HG03280 (cell line): ENCODE measurements around the gene AGAP3.

ENCODE experiments used
- ATAC-seq: cut with Tn5 transposase; IDR thresholded peaks from one replicate; pipeline ENCODE4 v1.9.1; 2021; ENCODE audit warnings: mild to moderate bottlenecking, moderate library complexity; ENCODE audit not compliant: unreplicated experiment

AGAP3 gene

GRCh38 chr7:151134743-151135524 lies 48.7 kb downstream of the AGAP3 start:
- ATAC-seq = no peak

- no peak for ATAC-seq
Observed at GRCh38 chr7:151135525-151135845, 49.2 kb downstream of the AGAP3 start.

GRCh38 chr7:151135866-151136843 lies 49.9 kb downstream of the AGAP3 start:
- ATAC-seq = no peak

- ATAC-seq = no peak
Observed at GRCh38 chr7:151137076-151137675, 50.9 kb downstream of the AGAP3 start.

- no peak for ATAC-seq
Observed at GRCh38 chr7:151137791-151138152, 51.5 kb downstream of the AGAP3 start.

GRCh38 chr7:151138153-151138851 lies 52.0 kb downstream of the AGAP3 start:
- no peak for ATAC-seq

- no peak for ATAC-seq
Observed at GRCh38 chr7:151139071-151139790, 53.0 kb downstream of the AGAP3 start.

- no peak for ATAC-seq
Observed at GRCh38 chr7:151139791-151140190, 53.5 kb downstream of the AGAP3 start.

GRCh38 chr7:151140826-151141225 lies 54.6 kb downstream of the AGAP3 start:
- no peak for ATAC-seq

- no peak for ATAC-seq
Observed at GRCh38 chr7:151141311-151141854, 55.1 kb downstream of the AGAP3 start.

GRCh38 chr7:151141855-151142685 lies 55.8 kb downstream of the AGAP3 start:
- no peak for ATAC-seq

GRCh38 chr7:151142686-151143040 lies 56.4 kb downstream of the AGAP3 start:
- ATAC-seq = no peak

GRCh38 chr7:151143261-151144015 lies 57.2 kb downstream of the AGAP3 start:
- no peak for ATAC-seq

- ATAC-seq = no peak
Observed at GRCh38 chr7:151144387-151144786, 58.1 kb downstream of the AGAP3 start.

GRCh38 chr7:151146761-151147160 lies 60.5 kb downstream of the AGAP3 start:
- no peak for ATAC-seq

GRCh38 chr7:151148319-151149259 lies 62.3 kb downstream of the AGAP3 start:
- ATAC-seq = no peak

- no peak for ATAC-seq
Observed at GRCh38 chr7:151150388-151150787, 64.1 kb downstream of the AGAP3 start.
